A673 (cell line): ENCODE results near the gene ST3GAL2. TPM values are rescaled to one million over a fixed set of nuclear protein-coding genes. Genes with fewer than 3 reads are reported as not detected.

Experiments
- BruUV-seq: library from RNA; stranded (reverse); fragments of 400-500 nt; replicated peaks from 2 replicates; lab custom pipeline; 2021; lab: Mats Ljungman, UMichigan
- CTCF ChIA-PET: fragments of 300-600 bp; sonication (Branson Sonifier 250); formaldehyde crosslinking; loops from one replicate; lab custom pipeline; 2022; ENCODE audit warnings: antibody characterized with exemption; lab: Charles Lee
- POLR2A ChIA-PET: fragments of 300-600 bp; sonication (Branson Sonifier 250); formaldehyde crosslinking; loops from one replicate; lab custom pipeline; 2022; ENCODE audit warnings: antibody characterized with exemption; ENCODE audit not compliant: low non-redundant PET; lab: Charles Lee
- DNase-seq: peaks from one replicate; pipeline ENCODE4 v3.0.0-alpha.2; 2015; ENCODE audit warnings: low spot score
- H3K27ac ChIP-seq: fragments of 200-600 bp; sonication (generic); 2 replicates; pipeline ENCODE4 v1.5.1; 2016; ENCODE audit warnings: mixed run types, low read depth, mild to moderate bottlenecking, mixed read lengths, antibody characterized with exemption, low read length; ENCODE audit not compliant: poor library complexity, severe bottlenecking
- H3K27me3 ChIP-seq: fragments of 200-600 bp; sonication (generic); replicated peaks from 2 replicates; pipeline ENCODE4 v1.6.1; 2017; ENCODE audit warnings: mixed run types, low read depth, mild to moderate bottlenecking, mixed read lengths, antibody characterized with exemption, low read length; ENCODE audit not compliant: insufficient read depth, poor library complexity
- H3K36me3 ChIP-seq: fragments of 200-600 bp; sonication (generic); 2 replicates; pipeline ENCODE4 v1.6.1; 2016; ENCODE audit warnings: mixed run types, mild to moderate bottlenecking, mixed read lengths, antibody characterized with exemption, low read length; ENCODE audit not compliant: insufficient read depth, poor library complexity, severe bottlenecking
- H3K4me1 ChIP-seq: fragments of 200-600 bp; sonication (generic); 2 replicates; pipeline ENCODE4 v1.6.1; 2017; ENCODE audit warnings: mixed run types, mild to moderate bottlenecking, mixed read lengths, antibody characterized with exemption, low read length; ENCODE audit not compliant: insufficient read depth, poor library complexity, severe bottlenecking
- H3K4me3 ChIP-seq: fragments of 200-600 bp; sonication (generic); 2 replicates; pipeline ENCODE4 v1.5.1; 2016; ENCODE audit warnings: low read depth, mixed run types, mild to moderate bottlenecking, mixed read lengths, low read length; ENCODE audit not compliant: poor library complexity, severe bottlenecking
- H3K9me3 ChIP-seq: fragments of 200-600 bp; sonication (generic); 2 replicates; pipeline ENCODE4 v1.6.1; 2016; ENCODE audit warnings: mixed run types, low read depth, mild to moderate bottlenecking, mixed read lengths, antibody characterized with exemption, low read length; ENCODE audit not compliant: poor library complexity, severe bottlenecking
- EZH2 ChIP-seq: fragments of 200-600 bp; sonication (generic); IDR thresholded peaks from 2 replicates; pipeline ENCODE4 v1.6.1; 2017; ENCODE audit warnings: borderline replicate concordance, low read depth, mild to moderate bottlenecking, mixed read lengths, antibody characterized with exemption, low read length; ENCODE audit not compliant: poor library complexity, severe bottlenecking
- intact Hi-C: fragments of 100-400 bp; cut with micrococcal nuclease; formaldehyde crosslinking; loops from one replicate; pipeline ENCODE4 v1.10.0; 2022; ENCODE audit not compliant: unreplicated experiment
- total RNA-seq: library from RNA; stranded (reverse); gene quantifications from 2 replicates; pipeline ENCODE4 v1.2.3, GENCODE V29; 2021
- TF ChIP-seq, protein P1 (sequence below): fragments of 300-800, 200-600 bp; sonication (generic); conservative IDR thresholded peaks from 2 replicates; pipeline ENCODE4 v1.5.1; 2017; ENCODE audit warnings: low read depth, mild to moderate bottlenecking, antibody characterized with exemption, low read length, moderate library complexity, mixed read lengths

Gene ST3GAL2
- total RNA-seq, 1 experiment from 2014 or later: 26.5 TPM

DNA sequence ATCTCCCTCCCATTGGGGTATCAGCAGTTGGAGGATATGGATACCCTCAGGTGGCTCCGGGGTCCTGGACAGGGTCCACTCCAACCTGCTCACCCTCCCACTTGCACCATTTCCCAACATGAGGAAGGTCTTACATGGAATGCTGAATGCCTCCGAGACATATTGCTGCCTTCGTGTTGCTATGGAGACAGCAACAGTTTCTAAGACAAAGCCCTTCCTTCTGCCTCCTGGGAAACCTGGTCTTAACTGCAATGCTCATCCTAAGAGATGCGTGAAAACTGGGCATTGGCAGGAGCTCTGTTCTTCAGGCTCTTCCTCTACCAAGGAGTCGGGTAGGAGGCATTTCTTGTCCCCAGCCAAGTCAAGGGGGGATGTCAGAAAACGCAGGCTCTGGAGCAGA lies 45.2 kb downstream of the ST3GAL2 start:
- intact Hi-C loops: no loop called here
- BruUV-seq: no TSS peak
- Histone ChIP-seq H3K4me3 (no peak overlapping the region), H3K9me3 (no peaks in the 10 kb centered on the region), H3K27me3 (no peaks in the 10 kb centered on the region), H3K4me1 (no peaks in the 10 kb centered on the region), H3K27ac (no peak overlapping the region), H3K36me3 (peaks cover under 1% of the 10 kb centered on the region)
- ChIA-PET CTCF (interaction anchor here (0.7 kb wide), 1 partner anchor 10 kb away, joined by 3 read pairs; no protein-coding TSS in a partner anchor), POLR2A (no interaction called here)
- DNase-seq: no peak
- no peak for TF ChIP-seq EZH2
- TF ChIP-seq, protein P1, sequence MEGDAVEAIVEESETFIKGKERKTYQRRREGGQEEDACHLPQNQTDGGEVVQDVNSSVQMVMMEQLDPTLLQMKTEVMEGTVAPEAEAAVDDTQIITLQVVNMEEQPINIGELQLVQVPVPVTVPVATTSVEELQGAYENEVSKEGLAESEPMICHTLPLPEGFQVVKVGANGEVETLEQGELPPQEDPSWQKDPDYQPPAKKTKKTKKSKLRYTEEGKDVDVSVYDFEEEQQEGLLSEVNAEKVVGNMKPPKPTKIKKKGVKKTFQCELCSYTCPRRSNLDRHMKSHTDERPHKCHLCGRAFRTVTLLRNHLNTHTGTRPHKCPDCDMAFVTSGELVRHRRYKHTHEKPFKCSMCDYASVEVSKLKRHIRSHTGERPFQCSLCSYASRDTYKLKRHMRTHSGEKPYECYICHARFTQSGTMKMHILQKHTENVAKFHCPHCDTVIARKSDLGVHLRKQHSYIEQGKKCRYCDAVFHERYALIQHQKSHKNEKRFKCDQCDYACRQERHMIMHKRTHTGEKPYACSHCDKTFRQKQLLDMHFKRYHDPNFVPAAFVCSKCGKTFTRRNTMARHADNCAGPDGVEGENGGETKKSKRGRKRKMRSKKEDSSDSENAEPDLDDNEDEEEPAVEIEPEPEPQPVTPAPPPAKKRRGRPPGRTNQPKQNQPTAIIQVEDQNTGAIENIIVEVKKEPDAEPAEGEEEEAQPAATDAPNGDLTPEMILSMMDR: no peak

DNA sequence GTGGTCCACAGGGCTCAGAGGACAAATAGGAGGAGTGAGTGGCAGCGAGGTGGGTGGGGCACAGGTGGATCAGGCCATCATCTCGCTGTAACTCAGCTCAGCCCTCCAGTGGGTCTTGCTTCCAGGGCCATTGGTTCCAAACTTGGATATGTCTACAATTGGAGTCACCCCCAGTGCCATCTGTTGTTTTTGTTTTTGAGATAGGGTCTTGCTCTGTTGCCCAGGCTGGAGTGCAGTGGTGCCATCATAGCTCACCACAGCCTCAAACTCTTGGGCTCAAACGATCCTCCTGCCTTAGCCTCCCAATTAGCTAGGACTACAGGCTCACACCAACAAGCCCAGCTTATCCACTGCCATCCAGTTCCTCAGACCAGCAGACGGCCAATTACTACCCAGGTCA lies 46.3 kb downstream of the ST3GAL2 start:
- H3K36me3 ChIP-seq: peaks cover 9% of the 10 kb centered on the region
- intact Hi-C loops: no loop called here

DNA sequence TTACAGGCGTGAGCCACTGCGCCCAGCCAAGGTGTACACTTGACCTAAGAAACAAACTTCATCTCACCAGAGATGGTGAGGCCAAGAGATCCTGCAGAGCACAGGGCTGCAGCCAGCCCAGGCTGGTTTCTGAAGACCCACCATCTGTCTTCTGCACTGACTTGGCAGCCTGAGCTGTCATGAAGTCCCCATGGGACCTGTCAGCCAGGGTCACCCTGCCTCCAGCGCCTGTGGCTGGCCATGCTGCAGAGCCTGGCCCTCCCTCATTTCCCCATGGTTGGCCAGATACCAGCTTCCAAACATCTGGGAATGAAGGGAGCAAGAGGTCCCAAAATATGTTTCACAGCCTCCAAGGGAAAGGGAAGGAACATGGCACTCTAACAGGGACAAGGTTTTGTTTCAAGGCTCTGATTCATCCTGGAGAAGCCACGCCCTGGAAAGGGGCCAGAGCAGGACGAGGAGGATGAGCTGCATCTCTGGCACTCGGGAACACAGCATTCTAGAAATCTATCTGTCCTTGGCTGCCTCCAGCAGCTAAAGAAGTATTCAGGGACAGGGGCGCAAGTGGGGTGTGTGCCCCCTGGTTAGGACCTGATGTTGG lies 46.9 kb downstream of the ST3GAL2 start:
- no peaks in the 10 kb centered on the region for H3K9me3 ChIP-seq
- intact Hi-C loops: no loop called here
- H3K4me3 ChIP-seq: no peak overlapping the region
- H3K36me3 ChIP-seq: peaks cover 9% of the 10 kb centered on the region
- no TSS peak for BruUV-seq
- no peak overlapping the region for H3K27ac ChIP-seq
- CTCF ChIA-PET: no interaction called here
- TF ChIP-seq, protein P1: no peak
- no peak for TF ChIP-seq EZH2
- H3K27me3 ChIP-seq: no peaks in the 10 kb centered on the region
- H3K4me1 ChIP-seq: no peaks in the 10 kb centered on the region
- no peak for DNase-seq
- POLR2A ChIA-PET: no interaction called here

More for the DNA sequence above, 46.3 kb downstream of the ST3GAL2 start:
- DNase-seq: no peak
- TF ChIP-seq, protein P1: no peak
- TF ChIP-seq EZH2: no peak
- Histone ChIP-seq H3K4me3 (no peak overlapping the region), H3K4me1 (no peaks in the 10 kb centered on the region), H3K27me3 (no peaks in the 10 kb centered on the region), H3K9me3 (no peaks in the 10 kb centered on the region), H3K27ac (no peak overlapping the region)
- CTCF ChIA-PET: no interaction called here
- POLR2A ChIA-PET: no interaction called here
- no TSS peak for BruUV-seq
